Stimulated activated CD4-positive, alpha-beta T cell treated with anti-CD3 and anti-CD28 coated beads, Interleukin-1b, Interleukin-23, amount 100 ng/mL, for 48 hours (primary cell): ENCODE measurements around the gene ATP6V0A1.
A peak's percentile ranks its signal among the peaks of the same experiment; 100 is the strongest.

Experiments
- DNase-seq: peaks from one replicate; pipeline ENCODE4 v3.0.0-alpha.2; 2020

The ATP6V0A1 gene

GRCh38 chr17:42564815-42565522 lies 106.3 kb downstream of the ATP6V0A1 start:
- DNase-seq: no peak

DNA sequence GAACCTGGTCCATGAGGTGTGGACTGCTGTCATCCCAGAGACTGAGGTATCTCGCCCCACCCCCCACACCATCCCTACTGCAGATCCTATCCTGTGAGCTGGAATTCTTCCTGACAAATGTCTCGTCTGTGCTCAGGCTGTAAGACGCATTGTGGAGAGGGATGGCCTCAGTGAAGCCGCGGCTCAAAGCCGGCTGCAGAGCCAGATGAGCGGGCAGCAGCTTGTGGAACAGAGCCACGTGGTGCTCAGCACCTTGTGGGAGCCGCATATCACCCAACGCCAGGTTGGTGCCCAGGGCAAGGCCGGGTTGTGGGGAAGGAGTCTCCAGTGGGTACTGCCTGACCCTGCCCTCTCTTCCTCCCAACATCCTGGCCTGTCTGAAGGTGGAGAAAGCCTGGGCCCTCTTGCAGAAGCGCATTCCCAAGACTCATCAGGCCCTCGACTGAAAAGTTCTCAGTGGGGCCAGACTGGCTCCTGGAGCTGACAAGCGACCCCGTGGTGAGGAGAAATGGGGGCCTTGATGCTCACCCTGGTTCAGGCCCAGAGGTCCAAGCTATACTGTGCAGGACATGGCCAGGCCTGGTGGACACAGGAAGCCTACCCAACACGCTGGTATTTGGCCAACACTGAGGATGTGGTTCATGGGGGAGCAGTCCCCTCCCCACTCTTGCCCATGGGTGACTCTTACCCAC lies 107.0 kb downstream of the ATP6V0A1 start:
- DNase-seq: no peak

DNA sequence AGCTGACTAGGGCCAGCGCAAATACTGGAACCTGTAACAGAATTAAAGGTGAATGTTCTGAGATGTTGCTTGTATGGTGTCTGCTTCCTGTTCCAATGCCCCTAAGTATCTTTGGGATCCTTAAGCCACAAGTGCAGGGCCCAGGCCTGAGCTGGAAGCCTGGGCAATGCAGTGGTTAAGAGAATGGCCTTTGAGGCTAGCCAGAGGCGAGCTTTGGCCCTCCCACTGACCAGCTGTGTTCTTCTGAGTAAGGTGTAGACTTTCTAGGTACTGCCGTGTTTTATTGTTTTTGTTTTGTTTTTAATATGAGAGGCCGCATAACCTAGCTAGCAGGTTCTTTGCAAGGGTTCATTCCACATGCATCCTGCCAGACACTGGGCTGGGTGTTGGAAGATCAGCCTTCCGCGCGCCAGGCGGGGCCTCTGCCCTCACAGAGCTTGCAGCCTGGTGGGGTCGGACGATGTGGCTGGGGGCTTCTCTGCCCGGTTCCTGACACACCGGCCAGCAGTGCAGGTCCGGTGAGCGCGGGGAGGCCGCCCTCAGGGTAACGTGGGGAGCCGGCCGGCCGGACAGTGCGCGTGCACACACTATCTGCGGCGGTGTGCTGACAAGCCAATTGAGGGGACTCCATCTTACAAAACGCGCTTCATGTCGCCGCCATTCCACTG lies 107.7 kb downstream of the ATP6V0A1 start:
- DNase-seq: no peak

- peak; percentile 91 for DNase-seq
Observed at GRCh38 chr17:42566883-42567573, 108.3 kb downstream of the ATP6V0A1 start, which contains the start of gene MLX. Gene MLX (plus strand): TSS chr17:42567100. CDS start chr17:42567125, 25 bp downstream.

DNA sequence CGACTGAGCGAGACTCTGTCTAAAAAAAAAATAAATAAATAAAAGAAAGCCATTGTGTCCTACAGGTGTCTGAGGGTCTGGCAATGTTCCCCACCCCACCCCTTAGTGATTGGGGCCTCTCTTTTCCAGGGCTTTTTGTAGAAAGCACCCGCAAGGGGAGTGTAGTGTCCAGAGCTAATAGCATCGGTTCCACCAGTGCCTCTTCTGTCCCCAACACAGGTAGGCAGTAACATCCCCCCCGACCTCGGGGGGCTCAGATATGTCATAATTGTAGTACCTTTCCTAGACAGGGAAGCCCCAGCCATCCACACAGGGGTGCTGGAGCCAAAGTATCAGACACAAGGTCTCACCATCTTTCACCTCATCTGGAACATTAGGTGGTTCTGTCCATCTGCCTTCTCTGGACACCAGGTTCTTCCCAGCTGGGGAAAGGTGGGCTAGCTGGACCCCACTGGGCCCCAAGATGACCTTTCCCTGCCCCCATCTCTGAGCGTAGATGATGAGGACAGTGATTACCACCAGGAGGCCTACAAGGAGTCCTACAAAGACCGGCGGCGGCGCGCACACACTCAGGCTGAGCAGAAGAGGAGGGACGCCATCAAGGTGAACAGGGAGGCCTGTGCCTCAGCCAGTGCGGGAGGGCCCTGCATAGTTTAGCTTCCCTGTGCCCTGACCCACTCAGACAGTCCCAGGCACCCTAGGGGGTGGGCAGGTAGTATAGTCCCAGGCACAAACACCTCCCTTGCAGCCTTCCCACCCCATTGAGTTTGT lies 109.8 kb downstream of the ATP6V0A1 start:
- DNase-seq: no peak

- DNase-seq: no peak
Observed at GRCh38 chr17:42571435-42572225, 113.0 kb downstream of the ATP6V0A1 start.
